HG02973 (cell line): ENCODE data around the gene COMT.
"Not testable (repeated sequence)": the region's sequence is repeated elsewhere in the genome, so short reads cannot be mapped to it uniquely, and the experiment has no call there.

Source experiments
- ATAC-seq: cut with Tn5 transposase; IDR thresholded peaks from one replicate; pipeline ENCODE4 v1.9.1; 2021; ENCODE audit warnings: moderate library complexity; ENCODE audit not compliant: unreplicated experiment

Gene COMT

DNA sequence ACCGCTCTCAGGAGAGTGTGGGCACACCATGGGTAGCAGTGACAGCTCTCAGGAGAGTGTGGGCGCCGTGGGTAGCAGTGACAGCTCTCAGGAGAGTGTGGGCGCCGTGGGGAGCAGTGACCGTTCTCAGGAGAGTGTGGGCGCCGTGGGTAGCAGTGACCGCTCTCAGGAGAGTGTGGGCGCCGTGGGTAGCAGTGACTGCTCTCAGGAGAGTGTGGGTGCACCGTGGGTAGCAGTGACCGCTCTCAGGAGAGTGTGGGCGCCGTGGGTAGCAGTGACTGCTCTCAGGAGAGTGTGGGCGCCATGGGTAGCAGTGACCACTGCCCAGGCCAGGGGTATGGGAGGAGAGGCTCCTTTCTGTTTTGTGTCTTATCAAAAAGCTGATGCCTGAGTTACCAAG lies 33.7 kb upstream of the COMT start:
- ATAC-seq = not testable (repeated sequence)

DNA sequence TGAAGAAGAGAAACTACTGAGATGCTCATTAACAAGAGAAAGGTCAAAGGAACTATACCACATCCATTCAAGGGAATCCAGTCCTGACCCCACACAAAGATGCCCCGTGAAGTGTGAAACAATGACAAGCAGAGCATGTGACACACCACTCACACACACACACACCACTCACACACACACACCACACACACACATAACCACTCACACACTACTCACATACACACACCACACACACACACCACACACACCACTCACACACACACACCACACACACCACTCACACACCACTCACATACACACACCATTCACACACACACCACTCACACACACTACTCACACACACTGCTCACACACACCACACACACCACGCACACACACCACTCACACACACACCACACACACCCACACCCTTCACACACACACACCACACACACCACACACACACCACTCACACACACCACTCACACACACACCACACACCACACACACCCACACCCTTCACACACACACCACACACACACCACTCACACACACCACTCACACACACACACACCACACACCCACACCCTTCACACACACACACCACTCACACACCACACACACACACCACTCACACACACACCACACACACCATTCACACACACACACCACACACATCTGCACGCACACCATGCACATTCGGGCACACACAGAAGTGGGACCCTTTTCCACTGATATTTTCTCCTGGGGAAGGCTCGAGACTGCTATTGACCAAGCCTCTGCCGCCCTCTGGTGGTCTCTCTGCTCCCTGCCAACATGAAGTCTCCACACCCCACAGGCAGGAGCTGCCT lies 32.0 kb upstream of the COMT start:
- no peak for ATAC-seq

DNA sequence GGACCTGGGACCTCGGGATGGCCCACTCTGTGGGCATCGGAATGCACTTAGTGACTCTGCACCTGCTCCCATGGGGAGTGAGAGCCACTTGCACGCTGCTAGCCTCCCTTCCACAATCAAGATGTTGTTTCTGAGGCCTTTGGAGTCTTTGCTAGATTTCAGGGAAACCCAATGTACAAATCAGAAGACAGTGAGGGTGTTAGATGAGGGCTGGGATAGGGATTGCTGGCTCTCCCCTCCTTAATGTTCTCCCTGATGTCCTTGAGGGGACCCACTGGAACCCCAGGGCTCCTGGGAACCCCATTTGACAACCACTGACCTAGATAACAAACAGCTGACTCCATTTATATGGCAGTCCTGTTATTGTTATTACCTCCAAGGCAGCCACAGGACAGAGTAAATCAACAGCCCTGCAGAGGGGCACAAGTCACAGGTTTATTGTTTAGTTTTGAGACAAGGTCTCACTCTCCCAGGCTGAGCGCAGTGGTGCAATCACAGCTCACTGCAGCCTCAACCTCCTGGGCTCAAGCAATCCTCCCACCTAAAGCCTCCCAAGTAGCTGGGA lies 31.3 kb upstream of the COMT start:
- ATAC-seq = no peak

DNA sequence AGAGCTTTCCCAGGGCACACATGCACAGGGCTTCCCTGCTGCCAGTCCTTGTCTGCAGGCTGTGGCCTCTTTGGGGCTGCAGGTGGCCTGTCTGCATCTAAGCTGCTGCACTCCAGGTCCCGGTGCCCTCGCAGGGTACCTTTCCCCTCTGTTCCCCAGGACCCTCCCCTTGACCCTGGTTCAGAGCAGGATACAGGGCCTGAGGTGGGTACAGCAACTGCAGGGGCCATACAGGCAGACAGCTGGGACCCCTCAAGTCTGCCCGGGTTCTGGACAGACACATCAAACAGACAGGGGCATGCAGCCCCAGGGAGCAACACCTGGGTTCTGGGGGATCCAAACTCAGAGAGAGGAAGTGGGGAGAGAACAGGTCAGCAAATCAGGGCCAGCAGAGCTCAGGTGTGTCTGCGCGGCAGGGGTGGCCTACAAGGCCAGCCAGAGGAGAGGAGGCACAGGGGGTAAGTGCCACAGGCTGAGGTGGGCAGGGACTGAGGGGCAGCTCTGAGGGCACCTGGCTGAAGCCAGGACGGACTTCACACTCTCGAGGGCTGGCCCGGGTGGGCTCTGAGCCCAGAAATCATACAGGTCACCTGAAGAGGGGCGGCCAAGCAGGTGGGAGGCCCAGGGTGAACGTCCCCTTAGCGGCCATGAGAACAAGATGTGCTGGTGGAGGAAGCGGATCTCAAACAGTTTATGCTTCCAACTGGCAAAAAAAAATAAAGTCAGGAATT lies 29.9 kb upstream of the COMT start:
- no peak for ATAC-seq

DNA sequence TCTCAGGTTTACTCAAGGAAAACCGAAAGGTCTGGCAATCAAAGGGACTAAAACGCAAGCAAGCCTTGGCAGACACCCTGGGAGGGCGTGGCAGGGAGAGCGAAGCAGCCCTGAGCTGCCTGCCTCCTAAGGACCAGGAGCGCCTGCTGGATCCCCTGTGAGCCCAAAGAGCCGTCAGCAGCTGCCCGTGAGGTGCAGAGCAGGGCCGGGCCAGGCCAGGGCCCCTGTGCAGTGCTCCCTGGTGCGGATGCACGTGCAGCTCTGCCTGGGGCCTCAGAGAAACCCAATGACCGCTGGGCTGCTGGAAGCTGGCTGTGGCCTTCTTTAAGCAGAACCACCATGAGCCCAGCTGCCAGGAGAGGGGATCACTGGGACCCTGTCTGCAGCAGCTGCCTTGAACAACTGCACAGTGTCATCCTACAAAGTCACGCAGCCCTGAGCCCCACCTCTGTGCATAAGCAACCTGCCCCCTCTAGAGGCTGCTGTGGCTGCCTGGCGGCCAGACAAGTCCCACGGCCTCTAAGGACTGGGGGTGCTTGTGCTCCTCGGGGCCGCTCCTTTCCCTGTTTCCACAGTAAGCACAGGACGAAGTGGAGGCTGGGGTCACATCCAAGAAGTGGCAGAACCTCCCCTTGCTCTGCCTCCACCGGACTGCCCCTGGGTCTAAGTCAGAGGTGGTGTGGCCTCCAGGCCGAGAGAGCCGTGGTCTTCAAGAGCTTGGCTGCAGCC lies 29.1 kb upstream of the COMT start:
- ATAC-seq = no peak

DNA sequence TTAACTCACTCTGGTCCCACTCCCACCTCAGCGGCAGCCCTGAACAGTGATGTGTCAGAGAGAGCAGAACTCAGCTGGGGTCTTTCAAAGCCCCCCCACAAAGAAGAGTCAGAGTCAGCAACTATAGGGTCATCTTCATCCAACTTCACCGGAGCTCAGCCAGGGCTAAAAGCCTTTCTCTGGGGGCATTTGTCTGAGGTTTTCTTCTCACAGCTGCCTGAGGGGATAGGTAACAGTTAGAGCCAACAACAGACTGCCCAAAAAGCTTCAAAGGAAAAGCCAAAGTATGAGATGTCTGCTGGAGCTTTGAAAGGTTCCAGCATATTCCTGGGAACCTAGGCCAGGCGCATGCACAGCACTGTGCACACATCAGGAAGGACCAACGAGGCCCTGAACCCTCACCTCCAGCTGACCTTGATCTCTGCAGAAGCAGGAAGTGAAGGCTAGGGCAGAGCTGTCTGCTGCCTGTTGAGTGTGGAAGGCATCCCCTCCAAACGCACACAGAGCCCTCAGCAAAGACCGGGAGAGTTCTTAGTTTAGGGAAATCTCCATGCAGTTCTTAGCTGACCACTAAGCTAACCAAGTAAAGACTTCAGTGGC lies 28.1 kb upstream of the COMT start:
- no peak for ATAC-seq

DNA sequence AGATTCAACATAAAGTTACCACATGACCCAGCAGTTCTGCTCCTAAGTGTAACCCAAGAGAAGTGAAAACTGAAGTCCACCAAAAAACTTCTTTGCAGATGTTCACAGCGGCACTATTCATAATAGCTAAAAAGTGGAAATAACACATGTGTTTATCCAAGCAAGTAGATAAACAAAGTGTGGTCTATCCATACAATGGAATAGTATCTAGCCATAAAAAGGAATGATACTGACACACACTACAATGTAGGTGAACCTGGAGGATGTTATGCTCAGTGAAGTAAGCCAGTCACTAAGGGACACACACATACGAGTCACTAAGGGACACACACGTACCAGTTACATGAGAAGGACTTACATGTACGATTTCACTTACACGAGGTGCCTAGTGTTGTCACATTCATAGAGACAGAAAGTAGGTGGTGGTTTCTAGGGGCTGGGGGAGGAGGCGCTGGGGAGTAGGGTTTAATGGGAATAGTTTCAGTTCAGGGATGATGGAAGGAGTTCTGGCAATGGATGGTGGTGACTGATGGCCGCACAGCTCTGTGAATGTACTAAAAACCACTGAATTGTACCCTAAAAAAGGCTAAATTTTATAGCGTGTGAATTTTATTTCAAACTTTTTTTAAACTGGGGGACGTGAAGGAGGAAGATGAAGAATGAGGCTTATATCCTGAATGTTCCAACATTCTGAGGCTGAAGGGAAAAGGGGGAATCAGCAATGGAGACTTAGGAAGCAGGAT lies 27.2 kb upstream of the COMT start:
- ATAC-seq = no peak

DNA sequence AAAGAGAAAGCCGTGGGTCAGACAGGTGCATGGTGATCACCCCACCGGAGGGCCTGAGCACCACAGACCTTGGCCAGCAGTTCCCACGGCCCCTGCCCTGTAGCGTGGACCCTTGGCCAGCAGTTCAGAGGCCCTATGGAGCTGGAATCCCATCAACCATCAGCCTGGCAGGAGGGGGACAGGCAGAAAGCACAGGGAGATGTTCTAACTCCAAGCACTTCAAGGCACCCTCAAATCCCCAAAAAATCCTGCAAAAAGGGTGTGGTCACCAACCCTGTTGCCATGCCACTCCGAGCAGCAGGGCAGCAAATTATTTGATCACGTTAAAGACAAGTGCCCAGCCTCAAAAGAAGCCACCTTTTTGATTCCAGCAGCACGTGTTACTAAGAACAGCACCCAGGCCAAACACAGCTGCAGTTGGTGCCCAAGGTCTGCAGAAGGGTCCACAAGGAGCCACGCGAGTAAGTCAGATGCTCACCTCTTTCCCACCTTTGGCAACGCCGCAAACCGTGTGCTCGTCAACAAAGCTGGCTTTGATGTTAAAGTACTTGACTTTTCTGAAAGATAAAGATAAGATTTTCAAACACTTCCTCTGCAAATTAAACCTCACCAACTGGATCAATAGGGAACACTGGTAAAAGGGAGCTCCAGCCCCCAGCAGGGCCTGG lies 26.2 kb upstream of the COMT start:
- ATAC-seq = no peak

DNA sequence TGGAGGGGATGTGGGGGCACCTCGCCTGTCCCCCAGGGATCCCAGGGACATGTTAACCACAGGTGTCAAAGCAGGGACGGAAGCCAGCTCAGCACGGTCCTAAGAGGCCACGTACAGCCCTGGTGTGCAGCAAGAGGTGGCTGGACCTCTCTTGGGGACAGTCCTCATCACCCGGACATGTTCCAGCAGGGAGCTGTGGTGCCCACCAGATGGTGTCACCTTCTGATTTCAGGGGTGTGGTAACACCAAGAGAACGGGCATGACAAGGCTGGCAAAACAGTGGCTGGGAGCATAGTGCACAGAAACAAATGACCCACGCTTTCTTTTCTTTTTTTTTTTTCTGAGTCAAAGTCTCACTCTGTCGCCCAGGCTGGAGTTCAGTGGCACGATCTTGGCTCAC lies 25.6 kb upstream of the COMT start:
- ATAC-seq = no peak

DNA sequence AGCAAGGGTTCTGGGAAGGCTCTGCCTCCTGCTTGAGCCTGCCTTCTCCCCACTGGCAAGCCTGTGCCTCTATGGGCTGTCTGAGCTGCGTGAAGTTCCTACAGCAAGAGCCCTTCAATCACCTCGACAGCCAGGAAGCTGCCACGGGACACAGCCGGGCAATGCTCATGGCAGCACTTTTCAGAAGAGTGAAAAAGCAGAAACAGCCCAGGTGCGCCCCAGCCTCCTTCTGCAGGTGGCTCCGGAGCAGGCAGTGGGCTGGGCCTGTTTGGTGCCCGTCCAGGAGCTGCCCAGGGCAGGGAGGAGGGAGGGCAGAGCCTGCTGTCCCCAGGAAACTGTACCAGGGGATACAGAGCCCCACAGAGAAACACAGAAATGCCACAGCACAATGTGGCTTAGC lies 24.6 kb upstream of the COMT start:
- ATAC-seq = no peak

DNA sequence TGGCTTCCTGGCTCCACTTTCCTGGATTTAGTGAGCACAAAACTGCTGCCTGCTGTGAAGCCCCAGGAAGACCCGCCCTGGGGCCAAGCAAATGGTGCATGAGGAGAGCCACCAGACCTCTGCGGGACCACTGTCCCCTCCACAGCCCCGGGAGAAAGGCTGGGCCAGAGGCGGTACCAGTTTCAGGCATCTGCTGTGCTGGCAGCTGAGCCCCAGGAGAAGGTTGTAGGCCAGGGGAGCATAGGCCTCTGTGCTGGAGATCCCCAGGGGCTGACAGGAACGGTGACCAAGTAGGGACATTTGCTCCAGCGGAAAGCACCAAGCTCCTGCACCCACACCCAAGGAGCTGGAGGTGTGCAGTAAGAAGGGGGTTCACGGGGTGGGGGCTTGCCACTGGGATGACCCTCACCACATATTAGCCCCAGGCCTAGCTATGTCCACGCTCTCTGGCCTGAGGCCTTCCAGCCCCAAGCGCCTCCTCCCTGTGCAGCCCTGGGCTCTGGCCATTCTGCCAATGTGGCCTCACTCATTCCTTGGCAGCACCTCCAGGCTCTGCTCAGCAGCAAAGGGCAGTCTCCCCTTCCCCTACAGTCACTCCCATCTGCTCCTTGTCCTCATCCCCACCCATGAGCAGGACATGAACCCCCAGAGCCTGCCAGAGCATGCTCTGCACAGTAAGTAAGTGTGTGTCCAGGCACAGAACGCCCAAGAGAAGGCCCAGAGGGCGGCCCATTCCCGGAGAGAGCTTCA lies 24.0 kb upstream of the COMT start:
- ATAC-seq = no peak

DNA sequence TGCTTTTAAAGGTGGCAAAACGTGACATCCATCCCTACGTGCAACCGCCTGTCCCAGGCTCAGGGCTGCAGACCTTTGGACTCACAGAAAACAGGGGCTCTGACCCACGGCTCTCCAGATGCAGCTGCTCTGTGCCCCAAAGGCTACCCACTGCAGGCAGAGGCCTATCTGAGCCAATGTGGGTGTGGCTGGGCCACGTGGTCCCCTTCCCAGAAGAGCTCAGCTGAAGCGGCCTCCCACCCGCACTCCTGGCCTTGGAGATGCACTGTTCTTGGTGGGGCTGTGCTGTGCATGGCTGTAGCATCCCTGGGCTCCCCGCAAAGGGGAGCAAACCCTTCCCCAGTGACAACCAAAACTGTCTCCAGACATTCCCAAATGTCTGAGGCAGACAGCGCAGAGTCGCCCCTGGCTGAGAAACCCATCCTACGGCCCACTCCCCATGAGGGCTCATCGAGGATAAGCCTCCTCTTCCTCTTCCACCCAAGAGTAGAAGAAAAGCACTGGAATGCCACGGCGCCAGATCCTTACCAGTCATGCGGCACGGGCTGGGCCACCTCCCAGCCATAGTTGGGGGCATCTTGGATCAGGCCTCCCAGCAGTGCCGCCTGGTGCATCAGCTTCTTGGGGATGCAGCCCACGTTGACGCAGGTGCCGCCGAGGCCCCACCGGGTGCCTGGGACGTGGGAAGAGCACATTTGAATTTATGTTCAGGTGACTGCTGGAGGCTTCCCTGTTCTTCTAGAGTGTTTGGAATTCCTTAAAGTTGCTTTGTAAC lies 23.1 kb upstream of the COMT start:
- ATAC-seq = no peak

DNA sequence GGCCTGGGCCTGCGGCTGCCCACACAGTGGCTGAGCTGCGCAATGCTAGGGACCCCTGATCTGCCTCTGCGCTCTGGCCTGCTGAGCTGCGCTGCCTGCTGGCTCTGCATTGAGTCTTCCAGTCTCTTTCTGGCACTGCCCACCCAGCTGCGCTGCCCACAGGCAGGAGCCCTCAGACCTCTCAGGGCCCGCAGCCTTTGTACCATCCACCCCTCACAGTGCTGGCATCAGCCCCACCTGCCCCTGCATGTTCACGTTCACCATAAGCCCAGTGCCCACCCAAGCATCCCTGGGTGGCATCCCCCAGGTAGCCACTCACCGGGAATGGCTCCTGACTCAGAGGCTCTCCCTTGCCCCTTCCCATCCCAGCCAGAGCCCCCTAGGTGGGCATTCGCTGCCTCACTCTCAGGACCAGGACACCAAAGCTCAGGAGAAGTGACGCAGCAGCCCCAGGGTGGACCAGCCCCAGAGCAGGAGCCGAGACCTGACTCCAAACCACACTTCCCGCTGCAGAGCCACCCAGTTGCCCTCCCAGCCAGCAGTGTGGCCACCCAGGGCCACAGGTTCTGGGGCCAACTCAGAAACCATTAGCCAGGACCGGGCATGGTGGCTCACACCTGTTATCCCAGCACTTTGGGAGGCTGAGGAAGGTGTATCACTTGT lies 21.7 kb upstream of the COMT start:
- no peak for ATAC-seq

DNA sequence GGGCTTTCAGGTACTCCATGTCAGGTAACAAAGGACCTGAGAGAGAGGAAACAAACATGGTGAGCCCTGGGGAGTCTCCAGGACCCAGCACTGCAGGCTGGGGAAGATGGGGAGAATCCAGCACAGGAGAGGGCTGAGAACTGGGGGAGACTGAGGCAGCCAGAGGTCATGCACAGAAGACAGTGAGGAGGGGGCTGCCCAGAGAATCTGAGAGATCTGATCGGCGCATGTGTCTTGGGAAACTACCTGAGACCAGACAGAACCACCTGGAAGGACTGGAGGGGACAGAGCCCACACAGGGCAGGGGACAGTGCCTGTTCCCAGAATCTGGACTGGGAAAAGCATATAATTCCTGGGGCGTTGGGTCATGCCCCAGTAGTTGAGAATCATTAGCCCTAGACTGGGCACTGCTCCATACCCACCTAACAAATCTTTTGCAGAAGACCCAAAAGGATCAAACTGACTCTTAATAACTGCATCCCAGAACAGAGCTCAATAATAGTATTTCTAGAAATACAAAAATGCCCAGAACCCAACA lies 20.0 kb upstream of the COMT start:
- ATAC-seq = no peak

DNA sequence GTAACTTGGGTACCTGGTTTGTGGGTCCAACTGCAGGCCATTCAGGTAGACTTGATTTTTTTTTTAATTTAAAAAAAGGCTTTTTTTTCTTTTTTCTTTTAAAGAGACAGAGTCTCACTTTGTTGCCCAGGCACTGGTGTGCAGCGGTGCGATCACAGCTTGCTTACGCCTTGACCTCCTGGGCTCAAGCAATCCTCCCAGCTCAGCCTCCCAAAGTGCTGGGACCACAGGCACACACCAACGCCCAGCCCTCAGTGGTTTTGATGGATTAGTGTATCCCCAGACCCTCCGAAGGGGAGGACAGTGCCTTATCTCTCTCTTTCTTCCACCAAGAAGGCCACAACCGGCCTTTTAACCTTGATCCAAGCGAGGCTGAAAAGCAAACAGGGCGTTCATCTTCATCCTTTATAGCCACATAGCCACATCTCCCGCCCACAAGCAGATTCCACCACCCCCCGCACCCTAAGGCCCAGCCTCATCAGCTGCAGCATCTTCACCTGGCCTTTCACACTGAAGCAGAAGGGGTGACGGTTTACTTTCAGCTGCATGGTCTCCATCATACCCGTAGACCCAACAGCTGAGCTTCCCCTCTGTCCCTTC lies 17.6 kb upstream of the COMT start:
- no peak for ATAC-seq

DNA sequence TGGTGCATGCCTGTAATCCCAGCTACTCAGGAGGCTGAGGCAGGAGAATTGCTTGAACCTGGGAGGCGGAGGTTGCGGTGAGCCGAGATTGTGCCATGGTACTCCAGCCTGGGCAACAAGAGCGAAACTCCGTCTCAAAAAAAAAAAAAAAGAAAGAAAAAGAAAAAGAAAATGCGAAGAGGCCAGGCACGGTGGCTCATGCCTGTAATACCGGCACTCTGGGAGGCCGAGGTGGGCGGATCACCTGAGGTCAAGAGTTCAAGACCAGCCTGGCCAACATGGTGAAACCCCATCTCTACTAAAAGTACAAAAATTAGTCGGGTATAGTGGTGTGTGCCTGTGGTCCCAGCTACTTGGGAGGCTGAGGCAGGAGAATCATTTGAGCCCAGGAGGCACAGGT lies 15.5 kb upstream of the COMT start:
- ATAC-seq = not testable (repeated sequence)

DNA sequence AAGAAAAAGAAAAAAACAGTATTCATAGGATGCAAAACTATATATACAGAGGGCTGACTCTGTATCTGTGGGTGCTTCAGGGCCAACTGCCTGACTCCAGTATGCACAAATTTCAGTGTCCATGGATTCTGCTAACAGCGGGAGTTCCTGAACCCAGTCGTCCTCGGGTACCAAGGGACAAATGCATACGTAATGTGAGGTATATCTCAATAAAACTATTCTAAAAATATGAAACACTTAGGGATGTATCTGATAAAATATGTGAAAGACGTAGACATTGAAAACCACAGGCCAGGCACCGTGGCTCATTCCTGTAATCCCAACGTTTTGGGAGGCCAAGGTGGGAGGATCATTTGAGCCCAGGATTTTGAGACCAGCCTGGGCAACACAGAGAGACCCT lies 13.9 kb upstream of the COMT start:
- ATAC-seq = no peak
